ENCODE measurements around the gene TRIM7.
"Not testable (repeated sequence)": the region's sequence is repeated elsewhere in the genome, so short reads cannot be mapped to it uniquely, and the experiment has no call there.

The TRIM7 gene

GRCh38 chr5:181156758-181157157 lies 48.2 kb downstream of the TRIM7 start:
- Mint-ChIP-seq H3K27me3 (ENCODE audit: low read depth) (peaks cover 37% of the 10 kb centered on the region), H3K4me1 (peaks cover 5% of the 10 kb centered on the region), H3K27ac (no peak overlapping the region), H3K36me3 (ENCODE audit: low read depth) (no peaks in the 10 kb centered on the region), H3K9me3 (peaks cover 2% of the 10 kb centered on the region), H3K4me3 (no peak overlapping the region)
- TF ChIP-seq, protein P1, sequence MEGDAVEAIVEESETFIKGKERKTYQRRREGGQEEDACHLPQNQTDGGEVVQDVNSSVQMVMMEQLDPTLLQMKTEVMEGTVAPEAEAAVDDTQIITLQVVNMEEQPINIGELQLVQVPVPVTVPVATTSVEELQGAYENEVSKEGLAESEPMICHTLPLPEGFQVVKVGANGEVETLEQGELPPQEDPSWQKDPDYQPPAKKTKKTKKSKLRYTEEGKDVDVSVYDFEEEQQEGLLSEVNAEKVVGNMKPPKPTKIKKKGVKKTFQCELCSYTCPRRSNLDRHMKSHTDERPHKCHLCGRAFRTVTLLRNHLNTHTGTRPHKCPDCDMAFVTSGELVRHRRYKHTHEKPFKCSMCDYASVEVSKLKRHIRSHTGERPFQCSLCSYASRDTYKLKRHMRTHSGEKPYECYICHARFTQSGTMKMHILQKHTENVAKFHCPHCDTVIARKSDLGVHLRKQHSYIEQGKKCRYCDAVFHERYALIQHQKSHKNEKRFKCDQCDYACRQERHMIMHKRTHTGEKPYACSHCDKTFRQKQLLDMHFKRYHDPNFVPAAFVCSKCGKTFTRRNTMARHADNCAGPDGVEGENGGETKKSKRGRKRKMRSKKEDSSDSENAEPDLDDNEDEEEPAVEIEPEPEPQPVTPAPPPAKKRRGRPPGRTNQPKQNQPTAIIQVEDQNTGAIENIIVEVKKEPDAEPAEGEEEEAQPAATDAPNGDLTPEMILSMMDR (IDR thresholded peaks at IDR 0.05; ENCODE audit: unreplicated experiment in 3 of 3) = no peak

DNA sequence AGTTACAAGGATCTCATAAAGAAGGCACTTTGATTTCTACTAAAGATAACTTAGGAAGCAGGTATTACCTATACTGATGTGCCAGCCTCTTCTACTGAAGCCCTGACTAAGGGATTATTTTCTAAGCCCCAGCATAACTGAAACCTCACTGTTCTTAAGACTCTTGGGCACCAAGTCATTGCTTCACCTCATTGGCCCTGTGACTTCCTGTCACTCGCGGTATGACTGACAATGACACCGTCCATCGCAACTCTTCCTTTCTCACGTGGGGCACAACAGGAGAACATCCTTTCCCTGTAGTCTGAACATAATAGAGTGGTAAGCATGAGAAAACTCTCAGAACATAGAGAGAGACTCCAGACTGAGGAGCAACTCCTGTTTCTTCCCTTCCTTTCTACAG lies 51.2 kb downstream of the TRIM7 start:
- H3K27ac Mint-ChIP-seq = no peak overlapping the region
- no peaks in the 10 kb centered on the region for H3K4me1 Mint-ChIP-seq
- TF ChIP-seq, protein P1 (IDR thresholded peaks at IDR 0.05; ENCODE audit: unreplicated experiment in 3 of 3) = no peak
- H3K36me3 Mint-ChIP-seq (ENCODE audit: low read depth) = no peaks in the 10 kb centered on the region
- peaks cover 2% of the 10 kb centered on the region for H3K9me3 Mint-ChIP-seq
- peaks cover 49% of the 10 kb centered on the region for H3K27me3 Mint-ChIP-seq (ENCODE audit: low read depth)
- no peak overlapping the region for H3K4me3 Mint-ChIP-seq

- H3K36me3 Mint-ChIP-seq (ENCODE audit: low read depth) = no peaks in the 10 kb centered on the region
- peaks cover 53% of the 10 kb centered on the region for H3K27me3 Mint-ChIP-seq (ENCODE audit: low read depth)
- no peaks in the 10 kb centered on the region for H3K4me1 Mint-ChIP-seq
- peaks cover 2% of the 10 kb centered on the region for H3K9me3 Mint-ChIP-seq
- no peak overlapping the region for H3K4me3 Mint-ChIP-seq
- TF ChIP-seq, protein P1 (IDR thresholded peaks at IDR 0.05; ENCODE audit: unreplicated experiment in 3 of 3) = no peak
- no peak overlapping the region for H3K27ac Mint-ChIP-seq
These were observed 52.6 kb downstream of the TRIM7 start for GRCh38 chr5:181152406-181152805.

DNA sequence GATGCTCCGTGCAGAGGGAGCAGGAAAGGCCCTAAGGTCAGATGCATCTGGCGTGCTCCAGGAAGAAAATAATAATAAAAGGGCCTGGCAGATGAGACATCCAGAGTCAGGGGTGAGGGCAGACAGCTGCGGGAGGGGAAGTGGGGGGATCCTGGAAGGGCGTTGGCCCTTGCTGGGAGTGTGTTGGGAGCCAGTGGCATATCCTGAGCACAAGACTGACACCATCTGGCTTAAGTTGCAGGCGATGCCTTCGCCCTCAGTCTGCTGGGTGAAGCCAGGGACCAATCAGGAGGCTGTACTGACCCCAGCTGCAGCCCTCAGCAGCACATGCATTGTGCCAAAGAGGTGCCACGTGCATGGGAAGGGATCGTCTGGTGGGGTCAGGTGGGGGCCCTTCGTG lies 53.9 kb downstream of the TRIM7 start:
- Mint-ChIP-seq H3K36me3 (ENCODE audit: low read depth) (no peaks in the 10 kb centered on the region), H3K27me3 (ENCODE audit: low read depth) (peaks cover 57% of the 10 kb centered on the region), H3K27ac (no peak overlapping the region), H3K4me3 (no peak overlapping the region), H3K4me1 (no peaks in the 10 kb centered on the region), H3K9me3 (peaks cover 11% of the 10 kb centered on the region)
- TF ChIP-seq, protein P1 (IDR thresholded peaks at IDR 0.05; ENCODE audit: unreplicated experiment in 3 of 3) = no peak

DNA sequence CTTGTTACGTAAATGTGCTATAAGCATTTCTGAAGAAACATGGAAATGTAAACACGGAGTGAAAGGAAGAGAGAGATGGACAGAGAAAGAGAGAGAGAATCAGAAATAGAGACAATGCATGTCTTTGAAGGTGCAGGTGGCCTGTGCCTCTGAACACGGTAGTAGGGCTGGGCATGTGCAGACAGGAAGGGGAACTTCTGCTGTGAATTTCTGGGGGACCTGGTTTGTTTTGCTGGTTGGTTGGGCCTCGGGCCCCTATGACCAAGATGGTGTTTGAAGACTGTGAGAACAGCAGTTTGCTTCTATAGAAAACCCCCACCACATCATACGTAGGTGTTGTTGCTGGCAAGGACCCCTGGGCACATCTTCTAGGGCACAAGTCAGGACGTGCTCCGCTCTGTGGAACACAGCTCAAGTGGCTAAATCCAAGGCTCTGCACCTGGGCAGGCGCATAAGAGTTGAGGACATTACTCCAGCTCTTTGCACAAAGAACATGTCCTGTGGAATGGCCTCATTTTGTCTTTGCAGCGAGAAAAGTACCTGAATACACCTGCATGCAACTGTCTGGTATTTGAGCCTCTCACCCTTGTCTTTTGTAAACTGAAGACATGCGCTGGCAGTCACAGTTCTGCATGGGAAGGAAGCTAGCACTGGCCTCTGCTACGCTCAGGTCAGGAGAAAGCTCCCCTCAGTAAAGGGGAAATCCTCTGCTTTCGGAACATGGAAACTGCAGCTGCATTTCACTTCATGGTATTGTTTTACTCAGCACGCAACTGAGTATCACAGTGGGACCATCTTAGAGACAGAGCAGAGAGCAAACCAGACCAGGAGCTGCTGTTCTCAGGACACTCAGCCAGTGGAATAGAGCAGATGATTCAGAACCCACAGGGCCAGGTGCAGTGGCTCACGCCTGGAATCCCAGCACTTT lies 54.9 kb downstream of the TRIM7 start:
- TF ChIP-seq, protein P1 (IDR thresholded peaks at IDR 0.05; ENCODE audit: unreplicated experiment in 3 of 3) = no peak
- peaks cover 57% of the 10 kb centered on the region for H3K27me3 Mint-ChIP-seq (ENCODE audit: low read depth)
- H3K4me3 Mint-ChIP-seq = no peak overlapping the region

DNA sequence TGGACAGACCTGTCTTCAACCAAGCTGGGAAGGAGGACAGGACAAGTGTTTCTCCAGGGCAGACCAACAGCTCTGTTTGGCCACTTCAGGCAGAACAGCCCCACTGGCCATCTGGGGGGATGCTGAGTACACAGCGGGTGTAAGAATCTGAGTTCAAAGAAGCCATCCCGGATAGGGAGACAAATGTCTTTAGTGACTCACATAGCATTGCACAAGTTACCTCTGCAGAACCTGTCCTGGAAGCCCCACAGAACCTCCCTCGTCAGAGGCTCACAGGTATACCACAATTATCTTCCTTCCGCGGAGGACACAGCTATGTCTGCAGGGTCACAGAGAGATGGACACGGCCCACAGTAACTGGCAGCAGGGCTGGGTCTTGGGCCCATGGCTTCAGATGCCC lies 55.6 kb downstream of the TRIM7 start:
- H3K4me3 Mint-ChIP-seq = no peak overlapping the region
- H3K9me3 Mint-ChIP-seq = peaks cover 13% of the 10 kb centered on the region
- TF ChIP-seq, protein P1 (IDR thresholded peaks at IDR 0.05; ENCODE audit: unreplicated experiment in 3 of 3) = no peak
- no peaks in the 10 kb centered on the region for H3K4me1 Mint-ChIP-seq
- H3K27me3 Mint-ChIP-seq (ENCODE audit: low read depth) = peaks cover 57% of the 10 kb centered on the region
- H3K36me3 Mint-ChIP-seq (ENCODE audit: low read depth) = no peaks in the 10 kb centered on the region
- H3K27ac Mint-ChIP-seq = no peak overlapping the region

More for the DNA sequence above, 54.9 kb downstream of the TRIM7 start:
- no peak overlapping the region for H3K27ac Mint-ChIP-seq
- H3K9me3 Mint-ChIP-seq = peaks cover 12% of the 10 kb centered on the region
- H3K36me3 Mint-ChIP-seq (ENCODE audit: low read depth) = no peaks in the 10 kb centered on the region
- no peaks in the 10 kb centered on the region for H3K4me1 Mint-ChIP-seq

DNA sequence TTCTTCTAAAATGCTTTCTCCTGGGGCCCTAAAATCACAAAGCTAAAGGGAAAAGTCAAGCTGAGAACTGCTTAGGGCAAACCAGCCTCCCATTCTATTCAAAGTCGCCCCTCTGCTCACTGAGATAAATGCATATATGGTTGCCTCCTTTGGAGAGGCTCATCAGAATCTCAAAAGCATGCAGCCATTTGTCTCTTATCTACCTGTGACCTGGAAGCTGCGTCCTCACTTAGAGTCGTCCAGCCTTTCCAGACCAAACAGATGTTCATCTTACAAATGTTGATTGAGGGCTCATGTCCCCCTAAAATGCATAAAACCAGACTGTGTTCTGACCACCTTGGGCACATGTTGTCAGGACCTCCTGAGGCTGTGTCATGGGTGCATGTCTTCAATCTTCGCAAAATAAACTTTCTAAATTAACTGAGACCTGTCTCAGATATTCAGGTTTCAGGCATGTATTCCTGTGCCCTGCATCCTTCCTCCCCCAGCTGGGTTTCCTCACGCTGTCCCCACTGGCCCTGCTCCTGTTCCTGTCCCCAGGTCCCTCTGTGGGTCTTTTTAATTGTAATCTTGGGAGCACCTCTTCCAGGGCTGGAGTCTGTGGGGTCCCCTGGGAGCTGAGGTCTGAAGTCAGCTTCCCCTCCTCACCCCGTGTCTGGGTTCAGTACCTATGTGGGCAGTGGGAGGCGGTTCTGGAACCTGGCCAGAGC lies 57.9 kb downstream of the TRIM7 start, which contains the start of gene OR2V2:
OR2V2 (plus strand) TSS at position 660 of the 710 bp plus-strand sequence. CDS start 7,357 bp downstream, outside the sequence.
- H3K4me1 Mint-ChIP-seq = not testable (repeated sequence)

More for the DNA sequence above, 57.9 kb downstream of the TRIM7 start, which contains the start of gene OR2V2:
- not testable (repeated sequence) for H3K4me3 Mint-ChIP-seq; H3K36me3 Mint-ChIP-seq (ENCODE audit: low read depth); H3K27ac Mint-ChIP-seq
- peaks cover 56% of the 10 kb centered on the region for H3K27me3 Mint-ChIP-seq (ENCODE audit: low read depth)
- peaks cover 13% of the 10 kb centered on the region for H3K9me3 Mint-ChIP-seq

All from nephron (organoid).